Heart left ventricle (tissue), 16 donors: ENCODE results near the gene ZFYVE19. TPM values are rescaled to one million over a fixed set of nuclear protein-coding genes. Genes with fewer than 3 reads are reported as not detected.

Experiments used
- ATAC-seq, 4 donors: fragments of 200-7000 bp; cut with Tn5 transposase; one replicate each; pipeline ENCODE4 v1.9.1; 2020 to 2022; ENCODE audit warnings: moderate library complexity in 4 of 4, mild to moderate bottlenecking in 3 of 4, moderate number of reproducible peaks in 1 of 4
- DNase-seq, 5 donors: peaks; one replicate each; pipeline ENCODE4 v3.0.0-alpha.2; 2020
- H3K27ac ChIP-seq, 12 donors: fragments of 200-600 bp; sonication (generic) in 4 of 12; one replicate each; pipeline versions ENCODE4 v1.5.0 to v1.8.0; 2016 to 2022; ENCODE audit warnings: mild to moderate bottlenecking in 2 of 12
- H3K27me3 ChIP-seq, 9 donors: fragments of 200-600 bp; sonication (generic) in 2 of 9; one replicate each; pipeline versions ENCODE4 v1.5.1 to v1.8.0; 2016 to 2022; ENCODE audit warnings: mild to moderate bottlenecking in 3 of 9
- H3K36me3 ChIP-seq, 9 donors: fragments of 200-600 bp; sonication (generic) in 2 of 9; one replicate each; pipeline versions ENCODE4 v1.5.0 to v1.8.0; 2018 to 2022; ENCODE audit warnings: mild to moderate bottlenecking in 2 of 9
- H3K4me1 ChIP-seq, 12 donors: fragments of 200-600 bp; sonication (generic) in 4 of 12; one replicate each; pipeline versions ENCODE4 v1.5.0 to v1.8.0; 2016 to 2022; ENCODE audit warnings: mild to moderate bottlenecking in 3 of 12
- H3K4me3 ChIP-seq, 12 donors: fragments of 200-600 bp; sonication (generic) in 4 of 12; one replicate each; pipeline versions ENCODE4 v1.5.0 to v1.8.0; 2017 to 2022; ENCODE audit warnings: mild to moderate bottlenecking in 9 of 12, moderate library complexity in 4 of 12
- H3K9me3 ChIP-seq, 12 donors: fragments of 200-600 bp; sonication (generic) in 4 of 12; one replicate each; pipeline versions ENCODE4 v1.5.0 to v1.8.0; 2016 to 2022; ENCODE audit warnings: mild to moderate bottlenecking in 1 of 12
- POLR2A ChIP-seq, 2 donors: fragments of 450-650 bp; IDR thresholded peaks; one replicate each; pipeline ENCODE4 v1.6.1; 2017; ENCODE audit warnings: antibody characterized with exemption in 2 of 2, mild to moderate bottlenecking in 2 of 2, moderate library complexity in 2 of 2
- WGBS, 4 donors: extraction: QIAGEN DNeasy Blood & Tissue Kit in 2 of 4; methylation state at CpG; one replicate each; pipeline versions ENCODE4 v1.1.5 to v1.1.7; 2013 to 2018; 5-methylcytosine and 5-hydroxymethylcytosine counted together
- intact Hi-C, 10 donors: fragments of 100-400 bp; cut with DNase I; formaldehyde crosslinking; loops; one replicate each; pipeline versions ENCODE4 v1.11.1 to v1.14.2; 2022
- polyA plus RNA-seq, 2 donors: library from polyadenylated mRNA; stranded (reverse); fragments of 200-250 nt; gene quantifications; one replicate each; pipeline ENCODE4 v1.2.3, GENCODE V29; 2013
- total RNA-seq, 9 donors: library from RNA; depleted of rRNA in 2 of 9; stranded (reverse); fragments of >200 nt in 2 of 9; fragmentation: NEBNext Ultra II Directional in 3 of 9; extraction: Animal tissue kit (Norgen Biotek cat#: 25700) in 3 of 9; gene quantifications; one replicate each; pipeline versions ENCODE4 v1.1.0 to v1.2.4, GENCODE V29; 2016 to 2023
- TF ChIP-seq, protein P1 (sequence below), 12 donors: fragments of 200-600 bp; sonication (generic) in 4 of 12; IDR thresholded peaks; one replicate each; pipeline versions ENCODE4 v1.5.0 to v1.8.0; 2018 to 2022; ENCODE audit warnings: antibody characterized with exemption in 12 of 12, mild to moderate bottlenecking in 5 of 12
- donor health status: ischemic (EF 13 %, LVEDD 7.1; RV severe dilation, severe dysfunction).
- donor health status: healthy with polysubstance abuse.
- donor health status: DM: no; HTN: yes; CAD: no.
- donor health status: DM: no; HTN: no; CAD: no.
- donor health status: ischemic (EF 25% LVEDD 6.9; RV normal size, moderate dysfunction).
- donor health status: ischemic (EF 25% LVEDD 5.7; RV mildly dilated, moderate dysfunction).
- donor health status: healthy.
- donor health status: DM: yes; HTN: yes; CAD: no.
- donor health status: ischemic (EF 35%, LVEDD 5.7; RV mildly dilated, moderate dysfunction).
- donor health status: nonischemic (EF 11% LVEDD 7.7; RV severe dilation, severe dysfunction).
- donor health status: DM: yes; HTN: yes; CAD: no.
- donor health status: PGD.
- donor health status: ischemic (EF 29% LVEDD 5.4; RV normal size, mild dysfunction).
- donor health status: nonischemic (EF 23%, LVEDD 6.1; RV moderate dilation, normal function).

The ZFYVE19 gene
- total and polyA plus RNA-seq, 11 donors, result 10.5 to 27.1 (median 18.8) TPM

DNA sequence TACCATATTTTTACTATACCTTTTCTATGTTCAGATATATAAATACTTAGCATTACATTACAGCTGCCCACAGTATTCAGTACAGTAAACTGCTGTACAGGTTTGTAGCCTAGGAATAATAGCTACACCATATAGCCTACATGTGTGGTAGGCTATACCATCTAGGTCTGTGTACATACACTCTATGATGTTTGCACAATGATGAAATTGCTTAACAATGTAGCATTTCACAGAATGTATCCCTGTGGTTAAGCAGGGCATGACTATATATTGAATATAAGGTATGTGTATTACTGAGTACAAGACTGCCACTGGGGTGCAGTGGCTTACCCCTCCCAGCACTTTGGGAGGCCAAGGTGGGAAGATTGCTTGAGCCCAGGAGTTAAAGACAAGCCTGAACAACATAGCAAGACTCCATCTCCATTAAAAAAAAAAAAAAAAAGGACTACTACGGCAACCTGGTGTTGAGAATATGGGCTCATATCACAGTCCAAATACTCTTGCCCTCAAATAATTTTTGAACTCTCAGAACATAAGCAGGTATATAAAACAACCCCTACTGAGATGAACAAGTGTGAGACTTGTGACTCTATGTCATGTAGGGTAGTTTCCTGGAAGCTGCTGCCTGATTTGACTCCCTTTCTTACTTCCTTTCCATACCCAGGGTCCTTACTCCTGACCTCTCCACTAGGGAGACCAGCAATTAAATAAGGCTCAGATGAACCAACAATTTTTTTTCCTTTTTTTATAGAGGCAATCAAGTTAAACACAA lies 16.9 kb downstream of the ZFYVE19 start:
- Histone ChIP-seq H3K27me3 (peaks cover 0 to 4% (median 0%) of the 10 kb centered on the region in 9 donors), H3K4me1 (no peaks in the 10 kb centered on the region), H3K36me3 (no peaks in the 10 kb centered on the region), H3K27ac (no peak overlapping the region), H3K4me3 (no peak overlapping the region), H3K9me3 (no peaks in the 10 kb centered on the region)
- no peak for TF ChIP-seq POLR2A (IDR thresholded peaks at IDR 0.05)
- TF ChIP-seq, protein P1, sequence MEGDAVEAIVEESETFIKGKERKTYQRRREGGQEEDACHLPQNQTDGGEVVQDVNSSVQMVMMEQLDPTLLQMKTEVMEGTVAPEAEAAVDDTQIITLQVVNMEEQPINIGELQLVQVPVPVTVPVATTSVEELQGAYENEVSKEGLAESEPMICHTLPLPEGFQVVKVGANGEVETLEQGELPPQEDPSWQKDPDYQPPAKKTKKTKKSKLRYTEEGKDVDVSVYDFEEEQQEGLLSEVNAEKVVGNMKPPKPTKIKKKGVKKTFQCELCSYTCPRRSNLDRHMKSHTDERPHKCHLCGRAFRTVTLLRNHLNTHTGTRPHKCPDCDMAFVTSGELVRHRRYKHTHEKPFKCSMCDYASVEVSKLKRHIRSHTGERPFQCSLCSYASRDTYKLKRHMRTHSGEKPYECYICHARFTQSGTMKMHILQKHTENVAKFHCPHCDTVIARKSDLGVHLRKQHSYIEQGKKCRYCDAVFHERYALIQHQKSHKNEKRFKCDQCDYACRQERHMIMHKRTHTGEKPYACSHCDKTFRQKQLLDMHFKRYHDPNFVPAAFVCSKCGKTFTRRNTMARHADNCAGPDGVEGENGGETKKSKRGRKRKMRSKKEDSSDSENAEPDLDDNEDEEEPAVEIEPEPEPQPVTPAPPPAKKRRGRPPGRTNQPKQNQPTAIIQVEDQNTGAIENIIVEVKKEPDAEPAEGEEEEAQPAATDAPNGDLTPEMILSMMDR (IDR thresholded peaks at IDR 0.05), result no peak
- intact Hi-C loops, result no loop called here
- DNase-seq, result no peak
- ATAC-seq, result no peak
- WGBS, 4 donors, result 92 to 97% (median 92%) methylated on average over 1 of the region's 1 CpG

DNA sequence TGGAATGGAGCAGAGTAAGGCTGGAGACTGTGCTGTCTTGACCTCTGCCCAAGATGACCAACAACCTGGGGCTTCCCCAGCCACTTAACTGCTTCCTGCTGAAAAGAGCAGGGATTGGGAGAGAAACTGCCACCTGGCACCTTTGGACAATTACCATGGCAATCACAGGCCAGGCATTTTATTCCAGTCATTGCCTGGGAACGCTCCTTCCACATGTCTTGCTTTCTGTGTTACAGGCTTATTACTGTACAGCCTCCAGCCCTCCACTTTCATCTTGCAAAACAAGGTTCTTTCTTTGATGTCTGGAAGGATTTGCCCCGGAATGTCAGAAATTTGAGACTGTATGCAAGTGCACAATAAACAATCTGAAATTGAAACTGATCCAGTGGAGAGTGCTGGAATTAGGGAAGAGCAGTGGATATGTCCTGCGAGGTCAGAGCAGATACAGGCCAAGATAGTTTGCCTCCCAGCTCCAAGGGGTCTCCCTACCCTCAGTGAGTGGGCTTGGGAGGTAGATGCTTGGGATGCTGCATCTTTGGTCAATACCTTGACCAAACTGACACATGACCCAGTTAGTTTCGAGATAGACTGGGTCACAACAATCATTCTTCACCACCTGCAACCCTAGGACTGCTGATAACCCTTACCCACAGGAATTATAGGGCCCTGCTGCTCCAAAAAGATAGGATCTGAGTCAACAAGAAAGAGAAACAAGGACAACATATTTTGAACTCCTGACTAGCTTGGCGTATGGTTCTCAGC lies 19.0 kb downstream of the ZFYVE19 start:
- 72 to 81% (median 79%) methylated on average over 5 of the region's 5 CpGs for WGBS, 4 donors
- no peaks in the 10 kb centered on the region for H3K36me3 ChIP-seq
- H3K27me3 ChIP-seq, result peaks cover 0 to 4% (median 0%) of the 10 kb centered on the region in 9 donors
- H3K4me3 ChIP-seq, result no peak overlapping the region
- H3K27ac ChIP-seq, result no peak overlapping the region
- DNase-seq (no peak), ATAC-seq (no peak)
- H3K4me1 ChIP-seq, result no peaks in the 10 kb centered on the region
- no peaks in the 10 kb centered on the region for H3K9me3 ChIP-seq
- TF ChIP-seq POLR2A (IDR thresholded peaks at IDR 0.05), result no peak
- TF ChIP-seq, protein P1 (IDR thresholded peaks at IDR 0.05), result no peak
- intact Hi-C loops, result no loop called here

DNA sequence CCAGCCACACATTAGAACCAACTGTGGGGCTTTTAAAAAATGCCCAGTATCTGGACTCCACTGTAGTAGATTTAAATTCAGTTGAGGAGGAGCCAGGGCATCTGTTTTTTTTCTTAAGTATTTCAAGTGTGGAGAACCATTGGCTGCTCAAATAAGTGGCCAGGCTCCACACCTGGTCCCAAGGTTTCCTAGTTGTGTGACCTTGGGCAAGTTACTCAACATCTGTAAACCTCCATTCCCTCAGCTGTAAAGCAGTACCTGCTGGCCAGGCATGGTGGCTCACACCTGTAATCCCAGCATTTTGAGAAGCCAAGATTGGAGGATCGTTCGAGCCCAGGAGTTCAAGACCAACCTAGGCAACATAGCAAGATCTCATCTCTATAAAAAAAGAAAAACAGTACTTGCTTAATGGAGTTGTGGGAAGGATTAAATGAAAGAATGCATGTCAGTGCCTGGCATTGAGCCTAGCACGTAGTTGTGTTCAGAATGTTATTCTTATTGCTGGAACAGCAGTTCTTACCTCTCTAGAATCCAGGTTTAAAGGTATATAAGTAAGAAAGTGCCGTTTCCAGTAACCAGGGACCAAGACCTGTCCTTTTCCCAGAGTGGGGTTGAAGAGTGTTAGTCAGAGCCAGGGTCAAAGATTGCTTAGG lies 19.7 kb downstream of the ZFYVE19 start:
- TF ChIP-seq POLR2A (IDR thresholded peaks at IDR 0.05), result no peak
- TF ChIP-seq, protein P1 (IDR thresholded peaks at IDR 0.05), result no peak
- intact Hi-C loops, result no loop called here
- no peak overlapping the region for H3K27ac ChIP-seq
- DNase-seq (no peak), ATAC-seq (no peak)
- H3K4me1 ChIP-seq, result no peaks in the 10 kb centered on the region
- no peak overlapping the region for H3K4me3 ChIP-seq
- H3K27me3 ChIP-seq, result peaks cover 0 to 4% (median 0%) of the 10 kb centered on the region in 9 donors
- no peaks in the 10 kb centered on the region for H3K36me3 ChIP-seq
- WGBS, 4 donors, result 72 to 88% (median 87%) methylated on average over 4 of the region's 4 CpGs
- no peaks in the 10 kb centered on the region for H3K9me3 ChIP-seq
